Prostate gland (tissue), 2 donors: ENCODE data around the gene PLOD3.

Source experiments
- POLR2A ChIP-seq: fragments of 450-650 bp; IDR thresholded peaks from one replicate; pipeline ENCODE4 v1.6.1; 2016; ENCODE audit warnings: antibody characterized with exemption, mild to moderate bottlenecking
- POLR2AphosphoS5 ChIP-seq: sonication (generic); formaldehyde crosslinking; IDR thresholded peaks from one replicate; pipeline ENCODE4 v1.6.1; 2017; ENCODE audit warnings: antibody characterized with exemption
- TF ChIP-seq, protein P1 (sequence below), 4 experiments: fragments of 200-600 bp in 2 of 4; fragments of 450-650 bp in 2 of 4; sonication (generic) in 2 of 4; IDR thresholded peaks; 1 replicate in 3 of 4; 2 replicates in 1 of 4; pipeline ENCODE4 v1.5.1; 2016 to 2019; ENCODE audit warnings: antibody characterized with exemption in 4 of 4, mild to moderate bottlenecking in 2 of 4, moderate library complexity in 2 of 4

GRCh38 chr7:101173752-101174244, 43.6 kb downstream of the PLOD3 start:
- TF ChIP-seq, protein P1, sequence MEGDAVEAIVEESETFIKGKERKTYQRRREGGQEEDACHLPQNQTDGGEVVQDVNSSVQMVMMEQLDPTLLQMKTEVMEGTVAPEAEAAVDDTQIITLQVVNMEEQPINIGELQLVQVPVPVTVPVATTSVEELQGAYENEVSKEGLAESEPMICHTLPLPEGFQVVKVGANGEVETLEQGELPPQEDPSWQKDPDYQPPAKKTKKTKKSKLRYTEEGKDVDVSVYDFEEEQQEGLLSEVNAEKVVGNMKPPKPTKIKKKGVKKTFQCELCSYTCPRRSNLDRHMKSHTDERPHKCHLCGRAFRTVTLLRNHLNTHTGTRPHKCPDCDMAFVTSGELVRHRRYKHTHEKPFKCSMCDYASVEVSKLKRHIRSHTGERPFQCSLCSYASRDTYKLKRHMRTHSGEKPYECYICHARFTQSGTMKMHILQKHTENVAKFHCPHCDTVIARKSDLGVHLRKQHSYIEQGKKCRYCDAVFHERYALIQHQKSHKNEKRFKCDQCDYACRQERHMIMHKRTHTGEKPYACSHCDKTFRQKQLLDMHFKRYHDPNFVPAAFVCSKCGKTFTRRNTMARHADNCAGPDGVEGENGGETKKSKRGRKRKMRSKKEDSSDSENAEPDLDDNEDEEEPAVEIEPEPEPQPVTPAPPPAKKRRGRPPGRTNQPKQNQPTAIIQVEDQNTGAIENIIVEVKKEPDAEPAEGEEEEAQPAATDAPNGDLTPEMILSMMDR (IDR thresholded peaks at IDR 0.05) = no peak
- TF ChIP-seq POLR2A = no peak
- TF ChIP-seq POLR2AphosphoS5 = no peak
